Keratinocyte (primary cell): ENCODE results near the gene TIA1. TPM values are rescaled to one million over a fixed set of nuclear protein-coding genes. Genes with fewer than 3 reads are reported as not detected.

Experiments
- DNase-seq: peaks from one replicate; pipeline ENCODE4 v3.0.0-alpha.2; 2011; ENCODE audit warnings: low read depth, missing footprints, low spot score
- FAIRE-seq: peaks from 2 replicates; lab custom pipeline; 2011; peaks lifted over from hg19 to GRCh38; lab: Jason Lieb, UNC
- H2AFZ ChIP-seq: 2 replicates; pipeline ENCODE4 v1.6.0; 2012; ENCODE audit warnings: low read length, control low read depth, inconsistent platforms; ENCODE audit not compliant: control insufficient read depth
- H3K27ac ChIP-seq: 2 replicates; pipeline ENCODE4 v1.5.1; 2011; ENCODE audit warnings: low read length; ENCODE audit not compliant: control insufficient read depth, insufficient read depth
- H3K27me3 ChIP-seq: 3 replicates; pipeline ENCODE4 v1.6.0; 2011; ENCODE audit warnings: low read length; ENCODE audit not compliant: control insufficient read depth, insufficient read depth; ENCODE audit errors: extremely low read depth
- H3K36me3 ChIP-seq, 2 experiments: 2 replicates in 1 of 2; 3 replicates in 1 of 2; pipeline ENCODE4 v1.5.1; 2011; ENCODE audit warnings: low read length in 2 of 2, mild to moderate bottlenecking in 1 of 2; ENCODE audit not compliant: control insufficient read depth in 2 of 2, insufficient read depth in 2 of 2; ENCODE audit errors: extremely low read depth in 1 of 2
- H3K4me1 ChIP-seq: 3 replicates; pipeline ENCODE4 v1.5.1; 2011; ENCODE audit warnings: low read length; ENCODE audit not compliant: control insufficient read depth, insufficient read depth; ENCODE audit errors: extremely low read depth
- H3K4me2 ChIP-seq: 3 replicates; pipeline ENCODE4 v1.6.0; 2011; ENCODE audit warnings: low read depth, low read length; ENCODE audit not compliant: control insufficient read depth, insufficient read depth; ENCODE audit errors: extremely low read depth
- H3K4me3 ChIP-seq, 3 experiments: fragments of 200-600 bp in 1 of 3; sonication (generic) in 1 of 3; 2 replicates in 2 of 3; 3 replicates in 1 of 3; pipeline ENCODE4 v1.5.1; 2011 to 2016; ENCODE audit warnings: low read length in 3 of 3, mild to moderate bottlenecking in 3 of 3, control low read depth in 2 of 3, inconsistent platforms in 1 of 3, low read depth in 1 of 3, mixed read lengths in 1 of 3, mixed run types in 1 of 3, moderate library complexity in 1 of 3; ENCODE audit not compliant: control insufficient read depth in 2 of 3, insufficient read depth in 2 of 3; ENCODE audit errors: extremely low read depth in 1 of 3
- H3K79me2 ChIP-seq: 2 replicates; pipeline ENCODE4 v1.6.0; 2012; ENCODE audit warnings: low read length; ENCODE audit not compliant: control insufficient read depth, insufficient read depth
- H3K9ac ChIP-seq: 3 replicates; pipeline ENCODE4 v1.6.0; 2011; ENCODE audit warnings: low read length; ENCODE audit not compliant: control insufficient read depth, insufficient read depth; ENCODE audit errors: extremely low read depth
- H3K9me1 ChIP-seq: 3 replicates; pipeline ENCODE4 v1.6.0; 2011; ENCODE audit warnings: low read length; ENCODE audit not compliant: control insufficient read depth, insufficient read depth; ENCODE audit errors: extremely low read depth
- H3K9me3 ChIP-seq: 2 replicates; pipeline ENCODE4 v1.5.1; 2012; ENCODE audit warnings: low read depth, low read length; ENCODE audit not compliant: control insufficient read depth
- H4K20me1 ChIP-seq: 3 replicates; pipeline ENCODE4 v1.6.0; 2011; ENCODE audit warnings: low read length; ENCODE audit not compliant: control insufficient read depth, insufficient read depth; ENCODE audit errors: extremely low read depth
- EZH2 ChIP-seq: IDR thresholded peaks from one replicate; pipeline ENCODE4 v1.6.1; 2012; ENCODE audit warnings: inconsistent platforms, mild to moderate bottlenecking, low read length, moderate library complexity
- dilution Hi-C: fragments of 300-500 bp; cut with MboI; formaldehyde crosslinking; loops from one replicate; pipeline ENCODE4 v1.7.0; 2020; ENCODE audit warnings: low sequenced_read_pairs; ENCODE audit not compliant: extremely low pct_ligation_motif_present
- polyA plus RNA-seq, 5 experiments: library from polyadenylated mRNA; depleted of rRNA in 3 of 5; stranded (reverse) in 3 of 5; stranded (forward) in 1 of 5; unstranded in 1 of 5; fragments of >200 nt; gene quantifications; 1 replicate in 1 of 5; 2 replicates in 3 of 5; 3 replicates in 1 of 5; pipeline versions ENCODE4 v1.2.1 to v1.2.3, GENCODE V29; 2011 to 2012; ENCODE audit warnings: missing spikeins in 2 of 5, low read depth in 1 of 5, low replicate concordance in 1 of 5
- TF ChIP-seq, protein P1 (sequence below), 3 experiments: IDR thresholded peaks in 1 of 3; conservative IDR thresholded peaks in 1 of 3; optimal IDR thresholded peaks in 1 of 3; 2 replicates in 2 of 3; 3 replicates in 1 of 3; pipeline versions ENCODE3 to v1.5.1; 2011; ENCODE audit warnings: low read length in 3 of 3, mild to moderate bottlenecking in 3 of 3, moderate library complexity in 2 of 3, control low read depth in 1 of 3, inconsistent platforms in 1 of 3; ENCODE audit not compliant: insufficient read depth in 2 of 3; ENCODE audit errors: extremely low read depth in 1 of 3

TIA1 gene
- polyA plus RNA-seq, 1 donor (not counting 4 experiments of a cell fraction or from before 2014, with no cell fraction given) = 76.3 TPM

DNA sequence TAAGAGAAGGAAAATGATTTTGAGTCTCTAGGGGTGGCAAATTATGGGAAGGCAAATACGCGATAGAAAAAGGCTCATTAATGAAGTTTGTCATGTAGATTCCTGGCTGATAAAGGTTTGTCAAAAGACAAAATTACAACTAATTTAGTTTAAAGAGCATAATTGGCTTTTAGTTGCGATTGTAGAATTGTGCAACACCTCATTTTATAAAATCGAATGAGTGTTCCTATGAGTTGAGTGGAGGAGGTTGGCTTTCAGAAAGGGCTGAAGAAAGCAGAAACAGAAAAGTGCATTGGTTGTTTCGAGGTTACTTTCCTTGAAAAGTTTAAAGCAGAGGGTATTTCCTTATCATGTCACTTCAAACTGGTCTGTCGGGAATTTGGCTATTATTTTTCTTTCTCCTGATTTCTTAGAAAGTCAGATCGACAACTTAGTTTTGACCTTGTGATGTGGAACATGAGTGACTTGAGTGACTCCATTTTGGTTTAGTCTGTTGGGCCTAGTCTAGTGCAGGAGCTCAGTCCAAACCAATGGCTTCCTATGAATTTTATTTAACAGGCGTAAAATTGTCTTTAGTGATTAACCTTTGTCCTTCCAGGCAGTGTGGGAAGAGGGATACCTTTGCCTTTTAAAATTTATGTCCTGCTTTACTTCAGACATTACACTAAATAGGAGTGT lies 7.3 kb upstream of the TIA1 start:
- Histone ChIP-seq H3K36me3 (peaks cover 1 to 2% of the 10 kb centered on the region in 2 experiments), H3K4me2 (no peak overlapping the region), H3K9me3 (no peaks in the 10 kb centered on the region), H4K20me1 (no peaks in the 10 kb centered on the region), H3K4me1 (peaks cover 7% of the 10 kb centered on the region), H3K79me2 (peaks cover 3% of the 10 kb centered on the region), H2AFZ (no peak overlapping the region), H3K9ac (no peak overlapping the region), H3K9me1 (no peaks in the 10 kb centered on the region), H3K27me3 (no peaks in the 10 kb centered on the region), H3K4me3 (no peak overlapping the region), H3K27ac (no peak overlapping the region)
- dilution Hi-C loops = no loop called here
- DNase-seq (no peak), FAIRE-seq (no peak)
- TF ChIP-seq EZH2 = no peak
- TF ChIP-seq, protein P1, sequence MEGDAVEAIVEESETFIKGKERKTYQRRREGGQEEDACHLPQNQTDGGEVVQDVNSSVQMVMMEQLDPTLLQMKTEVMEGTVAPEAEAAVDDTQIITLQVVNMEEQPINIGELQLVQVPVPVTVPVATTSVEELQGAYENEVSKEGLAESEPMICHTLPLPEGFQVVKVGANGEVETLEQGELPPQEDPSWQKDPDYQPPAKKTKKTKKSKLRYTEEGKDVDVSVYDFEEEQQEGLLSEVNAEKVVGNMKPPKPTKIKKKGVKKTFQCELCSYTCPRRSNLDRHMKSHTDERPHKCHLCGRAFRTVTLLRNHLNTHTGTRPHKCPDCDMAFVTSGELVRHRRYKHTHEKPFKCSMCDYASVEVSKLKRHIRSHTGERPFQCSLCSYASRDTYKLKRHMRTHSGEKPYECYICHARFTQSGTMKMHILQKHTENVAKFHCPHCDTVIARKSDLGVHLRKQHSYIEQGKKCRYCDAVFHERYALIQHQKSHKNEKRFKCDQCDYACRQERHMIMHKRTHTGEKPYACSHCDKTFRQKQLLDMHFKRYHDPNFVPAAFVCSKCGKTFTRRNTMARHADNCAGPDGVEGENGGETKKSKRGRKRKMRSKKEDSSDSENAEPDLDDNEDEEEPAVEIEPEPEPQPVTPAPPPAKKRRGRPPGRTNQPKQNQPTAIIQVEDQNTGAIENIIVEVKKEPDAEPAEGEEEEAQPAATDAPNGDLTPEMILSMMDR (optimal IDR thresholded peaks at IDR 0.05 in 1 of 3, IDR thresholded peaks at IDR 0.05 in 1 of 3, conservative IDR thresholded peaks at IDR 0.05 in 1 of 3; ENCODE audit: extremely low read depth in 1 of 3, insufficient read depth in 2 of 3, low read length in 3 of 3) = no peak

GRCh38 chr2:70250434-70250833 lies 2.0 kb upstream of the TIA1 start:
- Histone ChIP-seq H4K20me1 (no peaks in the 10 kb centered on the region), H3K4me1 (peaks cover 7% of the 10 kb centered on the region), H3K27ac (no peak overlapping the region), H3K79me2 (peaks cover 30% of the 10 kb centered on the region), H3K4me2 (no peak overlapping the region), H3K9me1 (no peaks in the 10 kb centered on the region), H3K9me3 (no peaks in the 10 kb centered on the region), H3K4me3 (no peak overlapping the region), H3K27me3 (no peaks in the 10 kb centered on the region), H3K36me3 (no peaks in the 10 kb centered on the region), H2AFZ (no peak overlapping the region), H3K9ac (no peak overlapping the region)
- FAIRE-seq (no peak), DNase-seq (no peak)
- dilution Hi-C loops = no loop called here
- TF ChIP-seq EZH2 = no peak
- TF ChIP-seq, protein P1 (optimal IDR thresholded peaks at IDR 0.05 in 1 of 3, IDR thresholded peaks at IDR 0.05 in 1 of 3, conservative IDR thresholded peaks at IDR 0.05 in 1 of 3; ENCODE audit: extremely low read depth in 1 of 3, insufficient read depth in 2 of 3, low read length in 3 of 3) = no peak
